Measurements from ENCODE around the gene CFD. TPM values are rescaled to one million over a fixed set of nuclear protein-coding genes. Genes with fewer than 3 reads are reported as not detected.

The CFD gene
- total and polyA plus RNA-seq, 2 donors = 6.3 to 40.0 TPM

- no peak overlapping the region for H3K4me3 ChIP-seq (ENCODE audit: low read length in 2 of 2)
- no peaks in the 10 kb centered on the region for H3K4me1 ChIP-seq (ENCODE audit: control insufficient read depth in 2 of 2, insufficient read depth in 2 of 2, low read length in 2 of 2)
- no peaks in the 10 kb centered on the region for H3K9me3 ChIP-seq (ENCODE audit: control insufficient read depth in 2 of 2, insufficient read depth in 1 of 2, low read length in 1 of 2)
- H3K27me3 ChIP-seq (ENCODE audit: control insufficient read depth in 2 of 2, insufficient read depth in 1 of 2, low read length in 1 of 2) = no peaks in the 10 kb centered on the region
- DNase-seq (ENCODE audit: low read depth in 6 of 9, low spot score in 9 of 9) = no peak
- H3K36me3 ChIP-seq (ENCODE audit: control insufficient read depth in 2 of 2, insufficient read depth in 2 of 2, low read length in 1 of 2) = peaks cover 41 to 78% of the 10 kb centered on the region in 2 donors
- H3K27ac ChIP-seq (ENCODE audit: low read depth in 1 of 2, low read length in 1 of 2) = no peak overlapping the region
- 98% methylated on average over 34 of the region's 34 CpGs for WGBS
These were observed 22.1 kb downstream of the CFD start for GRCh38 chr19:881385-882071.

- Histone ChIP-seq H3K36me3 (ENCODE audit: control insufficient read depth in 2 of 2, insufficient read depth in 2 of 2, low read length in 1 of 2) (peaks cover 39 to 79% of the 10 kb centered on the region in 2 donors), H3K9me3 (ENCODE audit: control insufficient read depth in 2 of 2, insufficient read depth in 1 of 2, low read length in 1 of 2) (no peaks in the 10 kb centered on the region), H3K27ac (ENCODE audit: low read depth in 1 of 2, low read length in 1 of 2) (no peak overlapping the region), H3K4me1 (ENCODE audit: control insufficient read depth in 2 of 2, insufficient read depth in 2 of 2, low read length in 2 of 2) (no peaks in the 10 kb centered on the region), H3K4me3 (ENCODE audit: low read length in 2 of 2) (no peak overlapping the region), H3K27me3 (ENCODE audit: control insufficient read depth in 2 of 2, insufficient read depth in 1 of 2, low read length in 1 of 2) (no peaks in the 10 kb centered on the region)
- 98% methylated on average over 30 of the region's 30 CpGs for WGBS
- DNase-seq (ENCODE audit: low read depth in 6 of 9, low spot score in 9 of 9) = no peak
These were observed 23.5 kb downstream of the CFD start for GRCh38 chr19:882871-883497.

- WGBS = 97% methylated on average over 22 of the region's 22 CpGs
- no peak for DNase-seq (ENCODE audit: low read depth in 6 of 9, low spot score in 9 of 9)
- Histone ChIP-seq H3K9me3 (ENCODE audit: control insufficient read depth in 2 of 2, insufficient read depth in 1 of 2, low read length in 1 of 2) (no peaks in the 10 kb centered on the region), H3K4me3 (ENCODE audit: low read length in 2 of 2) (no peak overlapping the region), H3K36me3 (ENCODE audit: control insufficient read depth in 2 of 2, insufficient read depth in 2 of 2, low read length in 1 of 2) (peaks cover 42 to 74% of the 10 kb centered on the region in 2 donors), H3K27me3 (ENCODE audit: control insufficient read depth in 2 of 2, insufficient read depth in 1 of 2, low read length in 1 of 2) (no peaks in the 10 kb centered on the region), H3K4me1 (ENCODE audit: control insufficient read depth in 2 of 2, insufficient read depth in 2 of 2, low read length in 2 of 2) (no peaks in the 10 kb centered on the region), H3K27ac (ENCODE audit: low read depth in 1 of 2, low read length in 1 of 2) (no peak overlapping the region)
These were observed 24.3 kb downstream of the CFD start for GRCh38 chr19:883661-884211.

GRCh38 chr19:884420-885211, 25.2 kb downstream of the CFD start:
- DNase-seq (ENCODE audit: low read depth in 6 of 9, low spot score in 9 of 9) = no peak

GRCh38 chr19:885536-886224, 26.2 kb downstream of the CFD start:
- H3K27me3 ChIP-seq (ENCODE audit: control insufficient read depth in 2 of 2, insufficient read depth in 1 of 2, low read length in 1 of 2) = no peaks in the 10 kb centered on the region
- H3K27ac ChIP-seq (ENCODE audit: low read depth in 1 of 2, low read length in 1 of 2) = no peak overlapping the region
- 98% methylated on average over 64 of the region's 64 CpGs for WGBS
- H3K9me3 ChIP-seq (ENCODE audit: control insufficient read depth in 2 of 2, insufficient read depth in 1 of 2, low read length in 1 of 2) = no peaks in the 10 kb centered on the region
- peaks cover 56 to 73% of the 10 kb centered on the region in 2 donors for H3K36me3 ChIP-seq (ENCODE audit: control insufficient read depth in 2 of 2, insufficient read depth in 2 of 2, low read length in 1 of 2)
- H3K4me1 ChIP-seq (ENCODE audit: control insufficient read depth in 2 of 2, insufficient read depth in 2 of 2, low read length in 2 of 2) = no peaks in the 10 kb centered on the region
- no peak overlapping the region for H3K4me3 ChIP-seq (ENCODE audit: low read length in 2 of 2)
- DNase-seq (ENCODE audit: low read depth in 6 of 9, low spot score in 9 of 9) = no peak

More at GRCh38 chr19:884420-885211, 25.2 kb downstream of the CFD start:
- Histone ChIP-seq H3K27me3 (ENCODE audit: control insufficient read depth in 2 of 2, insufficient read depth in 1 of 2, low read length in 1 of 2) (no peaks in the 10 kb centered on the region), H3K36me3 (ENCODE audit: control insufficient read depth in 2 of 2, insufficient read depth in 2 of 2, low read length in 1 of 2) (peaks cover 49 to 72% of the 10 kb centered on the region in 2 donors), H3K27ac (ENCODE audit: low read depth in 1 of 2, low read length in 1 of 2) (no peak overlapping the region), H3K4me1 (ENCODE audit: control insufficient read depth in 2 of 2, insufficient read depth in 2 of 2, low read length in 2 of 2) (no peaks in the 10 kb centered on the region), H3K4me3 (ENCODE audit: low read length in 2 of 2) (no peak overlapping the region), H3K9me3 (ENCODE audit: control insufficient read depth in 2 of 2, insufficient read depth in 1 of 2, low read length in 1 of 2) (no peaks in the 10 kb centered on the region)
- WGBS = 97% methylated on average over 51 of the region's 51 CpGs

GRCh38 chr19:887072-887471, 27.6 kb downstream of the CFD start:
- DNase-seq (ENCODE audit: low read depth in 6 of 9, low spot score in 9 of 9) = no peak
- Histone ChIP-seq H3K4me3 (ENCODE audit: low read length in 2 of 2) (no peak overlapping the region), H3K27me3 (ENCODE audit: control insufficient read depth in 2 of 2, insufficient read depth in 1 of 2, low read length in 1 of 2) (no peaks in the 10 kb centered on the region), H3K27ac (ENCODE audit: low read depth in 1 of 2, low read length in 1 of 2) (no peak overlapping the region), H3K36me3 (ENCODE audit: control insufficient read depth in 2 of 2, insufficient read depth in 2 of 2, low read length in 1 of 2) (peaks cover 44 to 61% of the 10 kb centered on the region in 2 donors), H3K4me1 (ENCODE audit: control insufficient read depth in 2 of 2, insufficient read depth in 2 of 2, low read length in 2 of 2) (peaks cover under 1 to 3% of the 10 kb centered on the region in 2 donors), H3K9me3 (ENCODE audit: control insufficient read depth in 2 of 2, insufficient read depth in 1 of 2, low read length in 1 of 2) (peaks cover 0 to 4% of the 10 kb centered on the region in 2 donors)
- 94% methylated on average over 16 of the region's 16 CpGs for WGBS

- peaks cover 2 to 7% of the 10 kb centered on the region in 2 donors for H3K4me1 ChIP-seq (ENCODE audit: control insufficient read depth in 2 of 2, insufficient read depth in 2 of 2, low read length in 2 of 2)
- peaks cover 0 to 6% of the 10 kb centered on the region in 2 donors for H3K9me3 ChIP-seq (ENCODE audit: control insufficient read depth in 2 of 2, insufficient read depth in 1 of 2, low read length in 1 of 2)
- no peak overlapping the region for H3K27ac ChIP-seq (ENCODE audit: low read depth in 1 of 2, low read length in 1 of 2)
- WGBS = 98% methylated on average over 10 of the region's 10 CpGs
- no peak for DNase-seq (ENCODE audit: low read depth in 6 of 9, low spot score in 9 of 9)
- H3K27me3 ChIP-seq (ENCODE audit: control insufficient read depth in 2 of 2, insufficient read depth in 1 of 2, low read length in 1 of 2) = no peaks in the 10 kb centered on the region
- H3K36me3 ChIP-seq (ENCODE audit: control insufficient read depth in 2 of 2, insufficient read depth in 2 of 2, low read length in 1 of 2) = peaks cover 43 to 57% of the 10 kb centered on the region in 2 donors
- H3K4me3 ChIP-seq (ENCODE audit: low read length in 2 of 2) = no peak overlapping the region
These were observed 28.1 kb downstream of the CFD start for GRCh38 chr19:887599-887998.

- H3K27ac ChIP-seq (ENCODE audit: low read depth in 1 of 2, low read length in 1 of 2) = no peak overlapping the region
These were observed 29.3 kb downstream of the CFD start for GRCh38 chr19:888581-889385.

More at GRCh38 chr19:888581-889385, 29.3 kb downstream of the CFD start:
- no peak for DNase-seq (ENCODE audit: low read depth in 6 of 9, low spot score in 9 of 9)
- H3K9me3 ChIP-seq (ENCODE audit: control insufficient read depth in 2 of 2, insufficient read depth in 1 of 2, low read length in 1 of 2) = peaks cover 0 to 6% of the 10 kb centered on the region in 2 donors
- peaks cover 2 to 12% of the 10 kb centered on the region in 2 donors for H3K4me1 ChIP-seq (ENCODE audit: control insufficient read depth in 2 of 2, insufficient read depth in 2 of 2, low read length in 2 of 2)
- peaks cover 36 to 45% of the 10 kb centered on the region in 2 donors for H3K36me3 ChIP-seq (ENCODE audit: control insufficient read depth in 2 of 2, insufficient read depth in 2 of 2, low read length in 1 of 2)
- no peak overlapping the region for H3K4me3 ChIP-seq (ENCODE audit: low read length in 2 of 2)
- no peaks in the 10 kb centered on the region for H3K27me3 ChIP-seq (ENCODE audit: control insufficient read depth in 2 of 2, insufficient read depth in 1 of 2, low read length in 1 of 2)
- WGBS = 98% methylated on average over 30 of the region's 30 CpGs
